Ishikawa (cell line): ENCODE measurements around the gene INO80D.

Experiments
- CREB1 ChIP-seq: IDR thresholded peaks from 2 replicates; pipeline ENCODE4 v1.6.1; 2012; ENCODE audit warnings: low read depth
- EGR1 ChIP-seq: IDR thresholded peaks from 2 replicates; pipeline ENCODE4 v1.6.1; 2012
- EP300 ChIP-seq: IDR thresholded peaks from 2 replicates; pipeline ENCODE4 v1.6.1; 2012; ENCODE audit warnings: borderline replicate concordance
- FOXM1 ChIP-seq: IDR thresholded peaks from 2 replicates; pipeline ENCODE4 v1.6.1; 2012; ENCODE audit warnings: low read depth, borderline replicate concordance
- NFIC ChIP-seq: IDR thresholded peaks from 2 replicates; pipeline ENCODE4 v1.6.1; 2012
- RAD21 ChIP-seq: IDR thresholded peaks from 2 replicates; pipeline ENCODE4 v1.6.1; 2012; ENCODE audit warnings: low read depth
- TAF1 ChIP-seq: IDR thresholded peaks from 2 replicates; pipeline ENCODE4 v1.6.1; 2012; ENCODE audit warnings: low read depth, mild to moderate bottlenecking
- TCF12 ChIP-seq: IDR thresholded peaks from 2 replicates; pipeline ENCODE4 v1.6.1; 2012; ENCODE audit warnings: low read depth
- TEAD4 ChIP-seq: IDR thresholded peaks from 2 replicates; pipeline ENCODE4 v1.6.1; 2012
- USF1 ChIP-seq: IDR thresholded peaks from 2 replicates; pipeline ENCODE4 v1.6.1; 2012
- YY1 ChIP-seq: IDR thresholded peaks from 2 replicates; pipeline ENCODE4 v1.6.1; 2012; ENCODE audit warnings: low read depth
- ZBTB7A ChIP-seq: IDR thresholded peaks from 2 replicates; pipeline ENCODE4 v1.6.1; 2012; ENCODE audit warnings: low read depth
- TF ChIP-seq, protein P1 (sequence below): IDR thresholded peaks from 2 replicates; pipeline ENCODE4 v1.6.1; 2012
- TF ChIP-seq, protein P2 (sequence below): IDR thresholded peaks from 2 replicates; pipeline ENCODE4 v1.6.1; 2012; ENCODE audit warnings: low read depth, mild to moderate bottlenecking

INO80D gene

GRCh38 chr2:206098471-206098870 lies 12.5 kb upstream of the INO80D start:
- TF ChIP-seq ZBTB7A, result no peak
- TF ChIP-seq NFIC, result no peak
- no peak for TF ChIP-seq CREB1

- TF ChIP-seq TCF12, result no peak
- no peak for TF ChIP-seq CREB1
Measured at GRCh38 chr2:206096876-206097275, 10.9 kb upstream of the INO80D start.

- no peak for TF ChIP-seq CREB1
- no peak for TF ChIP-seq YY1
- TF ChIP-seq, protein P1, sequence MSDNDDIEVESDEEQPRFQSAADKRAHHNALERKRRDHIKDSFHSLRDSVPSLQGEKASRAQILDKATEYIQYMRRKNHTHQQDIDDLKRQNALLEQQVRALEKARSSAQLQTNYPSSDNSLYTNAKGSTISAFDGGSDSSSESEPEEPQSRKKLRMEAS, result no peak
- no peak for TF ChIP-seq TAF1
- no peak for TF ChIP-seq EP300
- TF ChIP-seq USF1, result no peak
- no peak for TF ChIP-seq TCF12
- no peak for TF ChIP-seq TEAD4
- TF ChIP-seq FOXM1, result no peak
- TF ChIP-seq, protein P2, sequence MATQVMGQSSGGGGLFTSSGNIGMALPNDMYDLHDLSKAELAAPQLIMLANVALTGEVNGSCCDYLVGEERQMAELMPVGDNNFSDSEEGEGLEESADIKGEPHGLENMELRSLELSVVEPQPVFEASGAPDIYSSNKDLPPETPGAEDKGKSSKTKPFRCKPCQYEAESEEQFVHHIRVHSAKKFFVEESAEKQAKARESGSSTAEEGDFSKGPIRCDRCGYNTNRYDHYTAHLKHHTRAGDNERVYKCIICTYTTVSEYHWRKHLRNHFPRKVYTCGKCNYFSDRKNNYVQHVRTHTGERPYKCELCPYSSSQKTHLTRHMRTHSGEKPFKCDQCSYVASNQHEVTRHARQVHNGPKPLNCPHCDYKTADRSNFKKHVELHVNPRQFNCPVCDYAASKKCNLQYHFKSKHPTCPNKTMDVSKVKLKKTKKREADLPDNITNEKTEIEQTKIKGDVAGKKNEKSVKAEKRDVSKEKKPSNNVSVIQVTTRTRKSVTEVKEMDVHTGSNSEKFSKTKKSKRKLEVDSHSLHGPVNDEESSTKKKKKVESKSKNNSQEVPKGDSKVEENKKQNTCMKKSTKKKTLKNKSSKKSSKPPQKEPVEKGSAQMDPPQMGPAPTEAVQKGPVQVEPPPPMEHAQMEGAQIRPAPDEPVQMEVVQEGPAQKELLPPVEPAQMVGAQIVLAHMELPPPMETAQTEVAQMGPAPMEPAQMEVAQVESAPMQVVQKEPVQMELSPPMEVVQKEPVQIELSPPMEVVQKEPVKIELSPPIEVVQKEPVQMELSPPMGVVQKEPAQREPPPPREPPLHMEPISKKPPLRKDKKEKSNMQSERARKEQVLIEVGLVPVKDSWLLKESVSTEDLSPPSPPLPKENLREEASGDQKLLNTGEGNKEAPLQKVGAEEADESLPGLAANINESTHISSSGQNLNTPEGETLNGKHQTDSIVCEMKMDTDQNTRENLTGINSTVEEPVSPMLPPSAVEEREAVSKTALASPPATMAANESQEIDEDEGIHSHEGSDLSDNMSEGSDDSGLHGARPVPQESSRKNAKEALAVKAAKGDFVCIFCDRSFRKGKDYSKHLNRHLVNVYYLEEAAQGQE, result no peak
Measured at GRCh38 chr2:206095536-206096332, 9.8 kb upstream of the INO80D start.

- TF ChIP-seq ZBTB7A, result no peak
- no peak for TF ChIP-seq TAF1
- TF ChIP-seq RAD21, result no peak
- no peak for TF ChIP-seq YY1
- TF ChIP-seq, protein P2, result no peak
Measured at GRCh38 chr2:206092297-206092696, 6.3 kb upstream of the INO80D start.

- TF ChIP-seq, protein P1, result no peak
- TF ChIP-seq, protein P2, result no peak
- no peak for TF ChIP-seq CREB1
- TF ChIP-seq TEAD4, result no peak
- TF ChIP-seq NFIC, result no peak
- TF ChIP-seq ZBTB7A, result no peak
- TF ChIP-seq RAD21, result no peak
- no peak for TF ChIP-seq FOXM1
- no peak for TF ChIP-seq USF1
- TF ChIP-seq YY1, result no peak
- no peak for TF ChIP-seq EGR1
Measured at GRCh38 chr2:206088248-206088647, 2.3 kb upstream of the INO80D start.
